Measurements from ENCODE around the gene ARHGAP24. TPM values are rescaled to one million over a fixed set of nuclear protein-coding genes. Genes with fewer than 3 reads are reported as not detected.
"Not testable (repeated sequence)": the region's sequence is repeated elsewhere in the genome, so short reads cannot be mapped to it uniquely, and the experiment has no call there.

Gene ARHGAP24
- polyA plus RNA-seq, 4 donors, result 109 to 126 (median 121) TPM

DNA sequence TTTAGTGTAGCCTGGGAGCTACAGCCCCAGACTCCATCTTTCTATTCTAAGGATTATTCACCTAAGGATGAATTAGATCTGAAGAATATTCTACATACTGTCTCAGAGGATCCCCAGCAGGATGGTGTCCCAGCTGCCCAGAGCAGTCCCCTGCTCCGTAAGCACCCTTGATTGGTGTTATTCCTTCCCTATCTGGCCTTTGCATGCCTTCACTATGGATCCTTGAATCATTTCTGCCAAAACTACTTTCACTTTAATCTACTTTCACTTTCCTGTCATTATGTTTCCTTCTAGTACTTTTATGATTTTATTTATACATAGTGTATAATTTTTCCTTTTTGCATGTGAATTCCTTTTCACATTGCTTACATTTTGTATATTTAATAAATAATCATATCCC lies 39.2 kb downstream of the ARHGAP24 start:
- DNase-seq (ENCODE audit: low read depth in 4 of 4, low spot score in 3 of 4), result no peak

DNA sequence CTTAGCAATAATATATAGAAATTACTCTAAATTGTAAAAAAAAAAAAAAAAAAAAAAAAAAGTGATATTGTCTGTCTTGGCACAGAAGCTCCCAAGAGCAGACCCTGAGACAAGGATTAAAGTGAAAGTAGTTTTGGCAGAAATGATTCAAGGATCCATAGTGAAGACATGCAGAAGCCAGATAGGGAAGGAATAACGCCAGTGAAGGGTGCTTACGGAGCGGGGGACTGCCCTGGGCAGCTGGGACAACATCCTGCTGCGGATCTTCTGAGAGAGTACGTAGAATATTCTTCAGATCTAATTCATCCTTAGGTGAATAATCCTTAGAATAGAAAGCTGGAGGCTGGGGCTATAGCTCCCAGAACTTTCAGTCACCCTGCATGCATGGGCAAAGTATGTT lies 39.8 kb downstream of the ARHGAP24 start:
- DNase-seq (ENCODE audit: low read depth in 4 of 4, low spot score in 3 of 4), result no peak

DNA sequence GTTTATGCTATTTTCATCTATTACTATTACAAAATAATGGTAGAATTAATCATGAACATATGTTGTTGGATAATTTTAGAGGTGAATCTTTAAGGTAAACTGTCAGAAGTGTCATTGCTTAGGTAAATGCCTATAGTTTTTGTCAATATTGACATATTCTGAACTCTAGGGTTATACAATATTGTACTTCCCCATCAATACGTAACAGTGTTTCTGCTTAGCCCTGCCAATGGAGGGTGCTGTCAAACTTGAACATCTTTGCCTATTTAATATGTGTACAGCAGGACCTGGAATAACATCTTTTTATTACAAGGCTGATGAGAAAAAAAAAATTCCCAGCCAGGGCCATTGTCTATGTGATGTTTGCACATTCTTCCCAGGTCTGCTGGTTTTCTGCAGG lies 40.8 kb downstream of the ARHGAP24 start:
- no peak for DNase-seq (ENCODE audit: low read depth in 4 of 4, low spot score in 3 of 4)

DNA sequence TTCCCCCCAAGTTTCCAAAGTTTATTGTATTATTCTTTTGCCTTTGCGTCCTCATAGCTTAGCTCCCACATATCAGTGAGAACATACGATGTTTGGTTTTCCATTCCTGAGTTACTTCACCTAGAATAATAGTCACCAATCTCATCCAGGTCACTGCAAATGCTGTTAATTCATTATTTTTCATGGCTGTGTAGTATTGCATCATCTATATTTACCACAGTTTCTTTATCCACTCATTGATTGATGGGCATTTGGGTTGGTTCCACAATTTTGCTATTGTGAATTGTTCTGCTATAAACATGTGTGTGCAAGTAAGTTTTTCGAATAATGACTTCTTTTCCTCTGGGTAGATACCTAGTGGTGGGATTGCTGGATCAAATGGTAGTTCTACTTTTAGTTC lies 43.6 kb downstream of the ARHGAP24 start:
- not testable (repeated sequence) for DNase-seq (ENCODE audit: low read depth in 4 of 4, low spot score in 3 of 4)

DNA sequence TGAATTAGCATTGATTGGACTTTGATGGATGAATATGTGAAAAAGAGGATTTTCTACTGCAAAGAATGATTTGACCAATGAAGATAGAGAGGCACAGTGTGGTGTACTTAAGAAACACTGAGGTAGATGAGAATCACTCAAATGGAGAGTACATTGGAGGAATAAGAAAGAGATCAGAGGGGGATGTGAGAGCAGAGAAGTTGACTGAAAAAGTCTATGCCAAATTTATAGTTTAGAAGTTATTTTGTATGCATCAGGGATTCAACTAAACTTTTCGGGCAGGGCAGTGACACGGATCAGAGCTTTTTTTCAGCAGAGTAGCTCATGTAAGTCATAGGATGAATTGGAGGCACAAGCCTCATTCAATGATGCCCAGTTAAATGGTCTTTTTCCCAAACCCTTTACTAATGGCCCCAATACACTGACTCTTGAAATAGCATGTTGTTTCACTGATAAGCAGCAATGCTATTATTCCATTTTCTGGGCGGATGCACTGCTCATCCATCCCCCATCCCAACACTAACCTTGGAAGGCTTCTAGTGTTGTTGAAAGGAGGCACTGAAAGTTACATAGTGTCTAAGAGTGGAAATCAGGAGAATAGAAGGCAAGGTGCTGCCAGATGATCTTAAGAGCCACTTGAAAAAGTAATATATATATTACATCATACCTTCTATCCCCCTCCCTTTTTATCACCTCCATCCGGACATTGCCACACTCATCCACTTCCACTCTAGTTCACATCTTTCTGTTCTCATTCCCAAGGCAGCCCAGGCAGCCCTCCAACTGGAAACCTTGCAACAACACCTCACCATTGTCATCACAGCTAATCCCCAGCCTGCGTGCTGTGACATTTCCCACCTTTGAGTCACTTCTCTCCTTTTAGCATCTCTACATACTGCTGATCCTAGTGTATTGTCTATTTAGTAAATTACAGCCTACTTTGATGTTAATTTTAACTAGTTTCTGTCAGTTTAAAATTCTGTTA lies 46.1 kb downstream of the ARHGAP24 start:
- DNase-seq (ENCODE audit: low read depth in 4 of 4, low spot score in 3 of 4), result no peak

DNA sequence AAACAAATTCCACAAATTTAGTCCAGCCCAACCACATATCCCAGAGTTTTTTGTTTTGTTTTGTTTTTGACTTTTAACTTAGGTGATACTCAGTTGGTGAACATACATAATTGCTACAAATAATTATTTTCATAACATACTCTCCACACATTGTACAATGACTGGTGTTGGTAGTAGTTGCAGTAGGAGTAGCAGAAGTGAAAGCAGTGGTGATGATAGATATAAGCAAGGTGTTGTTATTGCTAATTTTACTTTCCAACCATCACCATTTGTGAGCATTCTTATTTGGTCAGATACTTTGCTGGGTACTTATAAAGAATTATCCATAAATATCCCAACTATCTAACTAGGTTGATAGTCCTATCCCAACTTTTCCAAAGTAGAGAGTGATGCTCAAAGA lies 47.3 kb downstream of the ARHGAP24 start:
- no peak for DNase-seq (ENCODE audit: low read depth in 4 of 4, low spot score in 3 of 4)

DNA sequence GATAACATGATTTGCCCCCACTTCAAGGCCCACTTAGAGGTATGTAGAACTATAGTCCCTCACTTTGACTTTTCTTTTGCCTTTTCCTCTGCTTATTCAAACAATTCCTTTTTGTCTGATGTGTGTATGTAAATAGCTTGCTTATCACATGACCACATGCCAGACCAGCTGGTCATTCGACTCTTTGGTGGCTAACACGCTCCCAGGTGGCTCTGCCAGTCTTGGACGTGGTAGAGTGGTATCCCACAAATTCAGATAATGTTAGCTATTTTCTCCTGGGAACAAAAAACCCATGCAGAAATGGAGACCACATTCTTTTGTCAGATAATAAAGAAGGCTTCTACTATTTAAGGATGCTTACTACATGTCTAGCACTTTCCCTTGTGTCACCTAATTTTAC lies 47.9 kb downstream of the ARHGAP24 start:
- DNase-seq (ENCODE audit: low read depth in 4 of 4, low spot score in 3 of 4), result no peak

DNA sequence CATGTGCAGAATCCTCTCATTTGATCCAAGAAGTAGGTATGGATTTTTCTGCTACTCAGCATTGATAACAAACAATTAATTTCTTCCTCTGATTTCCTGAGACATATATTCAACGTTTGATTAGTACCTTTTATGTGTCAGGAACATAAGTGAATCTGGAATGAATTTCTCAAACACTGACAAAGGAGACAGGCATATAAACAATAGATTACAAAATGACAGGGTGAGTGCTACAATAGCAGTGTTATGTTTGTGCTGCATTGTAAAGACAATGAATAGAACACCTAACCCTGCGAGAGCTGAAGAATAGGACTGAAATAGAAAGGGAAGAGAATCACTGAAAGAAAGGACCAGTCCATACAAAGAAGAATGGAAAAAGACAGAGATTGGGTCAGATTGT lies 52.9 kb downstream of the ARHGAP24 start:
- no peak for DNase-seq (ENCODE audit: low read depth in 4 of 4, low spot score in 3 of 4)

DNA sequence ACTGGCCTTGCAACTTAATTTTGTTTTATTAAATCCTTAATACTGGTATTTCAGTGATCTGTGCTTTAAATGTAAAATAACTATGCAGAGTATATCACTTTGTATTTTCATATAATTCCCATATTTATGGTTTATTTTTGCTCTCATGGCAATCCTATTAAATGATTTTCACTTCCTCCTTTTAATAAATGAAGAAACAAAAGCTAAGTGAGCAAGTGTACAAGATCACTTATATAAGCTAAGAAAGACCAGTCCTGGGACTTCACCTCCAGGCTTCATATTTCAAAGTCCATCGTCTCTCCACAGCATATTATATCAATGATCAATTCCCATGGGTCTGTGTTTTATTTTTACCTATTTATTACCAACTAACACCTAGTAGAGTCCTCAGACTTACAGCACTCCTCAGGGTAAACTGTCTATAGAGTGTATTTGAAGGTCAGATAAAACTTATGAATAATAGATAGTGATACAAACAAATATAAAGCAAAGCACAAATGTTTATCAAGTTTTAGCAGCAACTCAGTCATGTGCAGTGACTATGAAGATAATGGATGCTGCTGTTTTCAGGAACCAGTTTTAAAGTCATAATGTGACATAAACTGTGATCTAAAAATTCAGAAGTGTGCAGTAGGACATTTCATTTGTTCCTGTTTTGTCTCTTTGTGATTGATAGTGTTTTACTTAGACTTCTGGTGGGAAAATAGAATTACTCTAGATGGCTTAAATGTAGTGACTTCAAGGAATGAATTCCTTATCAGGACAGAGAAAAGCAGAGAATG lies 56.8 kb downstream of the ARHGAP24 start:
- DNase-seq (ENCODE audit: low read depth in 4 of 4, low spot score in 3 of 4), result no peak

DNA sequence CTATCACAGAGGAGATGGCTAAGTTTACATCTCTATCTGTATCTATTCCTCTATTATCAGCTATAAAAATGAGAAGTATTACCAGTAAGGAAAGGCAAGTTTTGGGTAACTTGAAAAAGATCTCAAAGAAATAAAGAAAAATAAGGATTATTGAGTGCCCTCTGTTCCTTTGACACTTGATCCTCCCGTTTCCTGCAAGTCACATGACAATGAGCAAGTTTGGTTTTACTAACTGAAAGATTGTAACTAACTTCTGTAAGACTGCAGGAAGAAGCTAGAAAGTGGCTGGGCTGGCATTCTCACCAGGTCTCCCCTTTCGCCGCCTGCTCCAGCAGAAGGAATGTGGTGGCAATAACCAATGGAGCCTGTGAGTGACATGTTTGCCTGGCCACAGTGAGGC lies 59.2 kb downstream of the ARHGAP24 start:
- no peak for DNase-seq (ENCODE audit: low read depth in 4 of 4, low spot score in 3 of 4)

DNA sequence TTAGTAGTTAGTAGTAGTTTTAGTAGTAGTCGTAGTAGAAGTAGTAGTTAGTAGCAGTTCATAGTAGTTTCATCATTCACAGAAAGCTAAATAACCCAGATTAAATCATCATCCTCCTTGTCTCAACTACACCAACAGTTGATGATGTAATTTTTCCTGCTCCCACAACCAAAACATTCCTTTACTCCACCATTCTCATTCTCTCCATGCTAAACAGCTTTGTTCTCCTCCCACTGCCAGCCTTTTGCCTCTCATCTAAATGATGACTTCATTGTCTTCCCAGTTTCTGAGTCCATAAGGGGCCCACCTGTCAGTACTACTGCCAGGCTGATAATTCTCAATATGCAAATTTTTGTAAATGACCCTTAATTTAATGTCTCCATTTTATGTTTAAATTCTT lies 68.9 kb downstream of the ARHGAP24 start:
- no peak for DNase-seq (ENCODE audit: low read depth in 4 of 4, low spot score in 3 of 4)

DNA sequence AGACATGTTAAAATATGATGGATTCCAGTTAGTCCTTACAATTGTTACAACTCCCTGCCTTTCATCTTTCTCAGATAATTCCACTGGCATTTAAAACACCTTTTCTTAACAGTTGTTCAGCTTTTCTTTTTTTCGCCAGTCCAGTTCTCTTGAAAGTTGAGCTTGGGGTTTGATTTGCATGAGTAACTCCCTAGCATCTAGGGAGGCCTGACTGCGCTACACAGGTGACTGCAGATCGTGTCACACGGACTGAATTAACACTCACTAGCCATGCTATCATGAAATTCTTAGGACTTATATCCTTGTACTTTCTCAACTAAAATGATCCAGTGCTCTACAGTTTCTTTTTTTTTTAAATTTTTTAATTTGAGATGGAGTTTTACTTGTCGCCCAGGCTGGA lies 69.8 kb downstream of the ARHGAP24 start:
- peak in 3 of 4 donors; percentile 7 to 19 (median 14) for DNase-seq (ENCODE audit: low read depth in 4 of 4, low spot score in 3 of 4)

DNA sequence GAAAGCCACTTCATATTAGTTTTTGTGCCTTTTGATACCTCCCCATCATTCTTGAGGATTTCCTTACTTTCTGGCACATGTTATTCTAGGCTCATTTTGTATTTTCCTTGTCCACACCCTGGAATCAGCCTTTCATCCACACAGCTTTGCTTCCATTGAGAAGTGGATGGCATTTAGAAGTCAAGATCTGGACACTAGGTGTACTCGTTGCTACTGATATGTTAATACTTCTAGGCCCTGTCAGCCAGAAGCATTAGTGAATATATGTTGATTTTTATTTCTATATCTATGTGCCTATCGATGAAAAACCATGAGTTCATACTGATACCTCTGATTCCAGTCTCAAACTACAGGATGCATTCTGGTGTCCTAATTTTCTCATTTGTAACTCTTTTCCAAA lies 73.2 kb downstream of the ARHGAP24 start:
- DNase-seq (ENCODE audit: low read depth in 4 of 4, low spot score in 3 of 4), result no peak

DNA sequence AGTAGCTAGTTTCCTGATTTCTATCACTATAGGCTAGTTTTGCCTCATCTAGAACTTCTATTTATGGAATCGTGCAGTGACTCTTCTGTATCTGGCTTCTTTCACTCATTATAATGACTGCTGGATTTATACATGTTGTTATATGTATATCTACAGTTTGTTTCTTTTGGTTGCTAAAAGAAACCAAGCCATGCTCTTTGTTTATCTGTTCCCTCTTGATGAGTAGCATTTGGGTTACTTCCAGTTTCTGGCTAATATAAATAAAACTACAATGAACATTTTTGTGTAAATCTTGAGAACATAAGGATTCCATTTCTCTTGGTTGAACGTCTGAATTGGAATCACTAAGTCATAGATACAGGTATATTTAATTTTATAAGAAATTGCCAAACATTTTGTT lies 73.9 kb downstream of the ARHGAP24 start:
- no peak for DNase-seq (ENCODE audit: low read depth in 4 of 4, low spot score in 3 of 4)

DNA sequence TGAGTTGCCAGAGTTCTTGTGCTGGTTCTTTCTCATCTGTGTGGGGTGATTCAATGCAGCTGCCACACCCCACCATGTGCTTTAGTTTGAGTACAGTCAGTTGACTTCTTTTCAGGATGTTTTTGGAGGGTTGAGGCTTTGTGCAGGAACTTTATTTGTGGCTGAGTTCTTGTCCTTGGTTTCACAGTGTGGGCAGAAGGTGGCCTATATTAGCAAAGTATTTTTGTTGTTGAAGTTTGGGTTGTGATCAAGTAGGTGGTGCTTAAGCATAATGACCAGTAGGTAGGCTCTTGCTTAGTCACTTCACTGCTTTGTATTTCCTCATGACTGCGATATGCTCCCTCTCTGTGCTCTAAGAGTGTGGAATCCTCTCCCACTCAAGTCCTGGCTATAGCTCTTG lies 80.3 kb downstream of the ARHGAP24 start:
- no peak for DNase-seq (ENCODE audit: low read depth in 4 of 4, low spot score in 3 of 4)

DNA sequence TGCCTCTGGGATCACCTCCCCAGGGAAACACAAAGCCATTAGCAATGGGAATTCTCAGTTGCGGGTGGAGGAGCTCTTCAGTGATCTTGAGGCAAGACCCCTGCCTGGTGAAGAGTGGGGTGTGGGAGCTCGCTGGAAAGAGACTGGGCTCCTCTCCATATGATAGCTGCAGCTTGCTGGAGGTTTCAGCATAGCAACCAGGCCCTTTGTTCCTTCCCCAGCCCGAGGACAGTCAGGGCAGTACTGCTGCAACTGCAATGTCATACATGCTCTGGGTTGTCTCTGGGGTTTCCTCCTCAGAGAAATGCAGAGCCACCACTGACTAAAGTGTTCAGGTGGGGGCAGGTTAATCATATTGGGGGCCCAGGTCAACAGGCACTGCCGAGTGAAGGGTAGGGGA lies 81.3 kb downstream of the ARHGAP24 start:
- DNase-seq (ENCODE audit: low read depth in 4 of 4, low spot score in 3 of 4), result no peak

DNA sequence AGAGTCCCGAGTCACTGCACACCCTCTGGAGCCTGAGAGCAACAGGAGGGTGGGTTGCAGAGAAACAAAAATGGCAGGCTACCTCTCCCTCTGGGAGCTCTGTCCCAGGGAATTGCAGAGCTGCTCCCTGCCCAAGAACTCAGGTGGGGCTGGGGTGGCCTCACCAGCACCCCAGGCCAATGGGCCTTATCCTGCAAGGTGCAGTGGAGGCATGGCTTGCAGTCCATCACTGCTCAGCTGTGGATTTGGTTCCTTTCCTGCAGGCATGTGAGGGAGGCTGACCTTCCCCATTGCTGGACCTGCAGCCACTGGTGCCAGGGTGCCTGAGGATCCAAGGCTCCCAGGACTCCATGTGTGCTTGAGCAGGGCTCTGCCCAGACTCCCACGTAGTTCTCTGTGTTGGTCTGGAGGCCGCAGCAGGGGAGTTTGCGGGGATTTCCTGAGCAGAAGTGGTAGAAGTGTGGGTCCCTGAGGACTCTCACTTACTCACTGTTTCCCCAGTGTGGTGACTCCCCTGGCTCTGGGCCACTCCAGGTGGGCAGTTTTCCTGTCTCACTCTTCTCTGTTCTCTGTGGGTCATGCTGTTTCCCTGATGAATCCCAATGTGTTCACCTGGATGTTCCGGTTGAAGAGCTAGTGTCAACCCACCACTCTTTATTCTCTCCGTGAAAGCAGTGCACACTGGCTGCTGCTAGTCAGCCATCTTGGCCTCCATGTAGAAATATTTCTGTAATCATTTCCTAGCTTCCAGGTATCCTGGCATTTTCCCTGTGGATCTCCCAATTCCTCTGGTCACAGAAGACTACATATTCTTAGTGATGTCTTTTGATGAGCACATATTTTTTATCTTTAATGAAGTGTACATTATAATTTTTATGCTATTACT lies 82.3 kb downstream of the ARHGAP24 start:
- no peak for DNase-seq (ENCODE audit: low read depth in 4 of 4, low spot score in 3 of 4)

DNA sequence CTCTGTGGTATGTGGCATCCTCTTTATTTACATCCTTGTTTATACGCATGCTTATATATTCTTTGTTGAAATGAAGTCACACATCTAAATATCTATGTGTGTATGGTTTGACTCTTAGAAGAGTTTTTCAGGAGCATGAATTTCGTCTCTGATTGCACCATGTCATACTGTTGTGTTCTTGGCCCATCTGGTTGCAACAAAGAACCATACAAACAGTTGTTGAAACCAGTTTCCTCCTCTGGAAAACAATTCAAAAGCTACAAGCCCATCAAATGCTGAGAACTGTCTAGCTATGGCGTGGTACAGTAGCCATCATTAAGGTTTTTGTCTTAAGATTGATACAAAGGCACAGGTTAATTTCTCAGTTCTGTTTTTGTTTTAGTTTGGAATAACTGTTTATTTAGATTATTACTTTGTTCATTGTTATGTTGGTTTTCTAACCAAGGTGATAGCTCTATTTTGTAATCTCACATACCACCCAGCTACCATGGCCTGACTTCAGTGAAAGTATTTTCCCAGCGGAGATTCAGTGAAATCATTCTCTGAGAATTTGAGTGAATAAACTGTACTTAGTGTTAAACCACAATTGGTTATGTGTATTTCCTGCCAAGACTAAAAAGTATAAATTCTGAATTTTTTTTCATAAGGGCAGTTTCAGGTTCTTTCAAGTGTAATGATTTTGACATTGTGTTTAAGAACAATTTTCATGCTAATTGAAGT lies 91.0 kb downstream of the ARHGAP24 start:
- DNase-seq (ENCODE audit: low read depth in 4 of 4, low spot score in 3 of 4), result no peak

DNA sequence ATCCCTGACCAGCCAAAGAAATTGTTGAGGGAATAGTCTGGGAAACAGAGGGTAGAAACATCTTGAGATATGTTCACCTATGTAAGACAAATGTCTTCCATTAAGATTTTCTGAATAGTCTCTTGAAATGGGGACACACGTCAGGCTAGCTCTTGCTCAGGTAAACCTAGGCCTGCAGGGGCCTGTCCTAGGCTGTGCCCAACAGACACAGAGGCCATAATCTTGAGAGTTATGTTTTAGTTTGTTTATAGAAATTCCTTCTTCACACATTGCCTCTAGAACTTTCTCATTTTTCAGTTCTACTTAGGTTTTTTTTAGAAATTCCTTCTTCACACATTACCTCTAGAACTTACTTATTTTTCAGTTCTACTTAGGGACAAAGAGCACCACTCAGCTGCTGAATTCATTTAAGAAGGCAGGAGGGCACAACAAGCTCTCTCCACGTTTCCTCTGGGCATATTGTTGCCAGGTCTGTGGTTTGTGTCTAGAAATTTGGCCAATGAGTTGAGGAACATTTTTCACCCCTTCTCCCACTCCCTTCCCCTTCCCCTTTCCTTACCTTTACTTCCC lies 94.9 kb downstream of the ARHGAP24 start:
- no peak for DNase-seq (ENCODE audit: low read depth in 4 of 4, low spot score in 3 of 4)

DNA sequence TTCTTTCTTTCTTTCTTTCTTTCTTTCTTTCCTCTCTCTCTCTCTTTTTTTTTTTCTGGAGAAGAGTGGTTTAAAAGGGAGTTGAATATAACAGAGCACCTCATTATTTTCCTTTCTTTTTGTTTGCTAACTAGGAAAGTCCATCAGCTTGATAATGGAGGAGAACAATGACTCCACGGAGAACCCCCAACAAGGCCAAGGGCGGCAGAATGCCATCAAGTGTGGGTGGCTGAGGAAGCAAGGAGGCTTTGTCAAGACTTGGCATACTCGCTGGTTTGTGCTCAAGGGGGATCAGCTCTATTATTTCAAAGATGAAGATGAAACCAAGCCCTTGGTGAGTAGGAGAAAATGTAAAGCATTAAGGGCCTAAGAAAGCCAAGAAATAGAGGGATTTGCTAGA lies 95.4 kb downstream of the ARHGAP24 start:
- DNase-seq (ENCODE audit: low read depth in 4 of 4, low spot score in 3 of 4), result no peak

All from right renal pelvis (tissue), 4 donors.